ENCODE results near the gene COPZ1.

Gene COPZ1

DNA sequence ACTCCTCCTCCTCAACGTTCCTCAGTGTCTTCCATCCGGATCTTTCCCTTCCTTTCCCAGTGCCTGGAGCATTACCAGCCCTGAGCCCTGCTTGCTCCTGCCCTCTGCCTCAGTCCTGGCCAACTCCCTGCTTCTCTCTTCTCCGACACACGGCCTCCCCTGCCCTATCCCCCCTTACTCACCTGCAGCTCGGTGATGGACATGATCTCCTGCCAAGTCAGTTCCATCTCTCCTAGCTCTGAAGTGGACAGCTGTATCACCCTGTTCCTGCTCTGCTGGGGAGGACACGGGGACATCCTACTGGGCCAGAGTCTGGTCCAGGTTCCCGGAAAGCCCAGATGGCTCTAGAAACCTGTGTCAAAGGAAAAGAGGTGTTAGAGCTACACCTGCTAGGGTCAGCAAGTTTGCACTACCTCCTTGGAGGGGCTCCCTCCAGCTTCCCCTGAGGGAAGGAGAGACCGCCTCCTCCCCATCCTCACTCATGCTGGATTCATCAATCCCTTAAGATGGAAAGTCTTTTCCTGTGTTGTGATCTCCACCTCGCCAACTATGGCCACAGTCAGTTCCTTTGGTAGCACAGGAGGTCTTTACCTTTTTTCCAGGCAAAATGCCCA lies 29.9 kb upstream of the COPZ1 start:
- H3K4me3 ChIP-seq (ENCODE audit: low read length): no peak overlapping the region
- DNase-seq (ENCODE audit: low read depth): no peak
- TF ChIP-seq, protein P1, sequence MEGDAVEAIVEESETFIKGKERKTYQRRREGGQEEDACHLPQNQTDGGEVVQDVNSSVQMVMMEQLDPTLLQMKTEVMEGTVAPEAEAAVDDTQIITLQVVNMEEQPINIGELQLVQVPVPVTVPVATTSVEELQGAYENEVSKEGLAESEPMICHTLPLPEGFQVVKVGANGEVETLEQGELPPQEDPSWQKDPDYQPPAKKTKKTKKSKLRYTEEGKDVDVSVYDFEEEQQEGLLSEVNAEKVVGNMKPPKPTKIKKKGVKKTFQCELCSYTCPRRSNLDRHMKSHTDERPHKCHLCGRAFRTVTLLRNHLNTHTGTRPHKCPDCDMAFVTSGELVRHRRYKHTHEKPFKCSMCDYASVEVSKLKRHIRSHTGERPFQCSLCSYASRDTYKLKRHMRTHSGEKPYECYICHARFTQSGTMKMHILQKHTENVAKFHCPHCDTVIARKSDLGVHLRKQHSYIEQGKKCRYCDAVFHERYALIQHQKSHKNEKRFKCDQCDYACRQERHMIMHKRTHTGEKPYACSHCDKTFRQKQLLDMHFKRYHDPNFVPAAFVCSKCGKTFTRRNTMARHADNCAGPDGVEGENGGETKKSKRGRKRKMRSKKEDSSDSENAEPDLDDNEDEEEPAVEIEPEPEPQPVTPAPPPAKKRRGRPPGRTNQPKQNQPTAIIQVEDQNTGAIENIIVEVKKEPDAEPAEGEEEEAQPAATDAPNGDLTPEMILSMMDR (IDR thresholded peaks at IDR 0.05; ENCODE audit: insufficient read depth, low read depth, low read length, missing control alignments): no peak

DNA sequence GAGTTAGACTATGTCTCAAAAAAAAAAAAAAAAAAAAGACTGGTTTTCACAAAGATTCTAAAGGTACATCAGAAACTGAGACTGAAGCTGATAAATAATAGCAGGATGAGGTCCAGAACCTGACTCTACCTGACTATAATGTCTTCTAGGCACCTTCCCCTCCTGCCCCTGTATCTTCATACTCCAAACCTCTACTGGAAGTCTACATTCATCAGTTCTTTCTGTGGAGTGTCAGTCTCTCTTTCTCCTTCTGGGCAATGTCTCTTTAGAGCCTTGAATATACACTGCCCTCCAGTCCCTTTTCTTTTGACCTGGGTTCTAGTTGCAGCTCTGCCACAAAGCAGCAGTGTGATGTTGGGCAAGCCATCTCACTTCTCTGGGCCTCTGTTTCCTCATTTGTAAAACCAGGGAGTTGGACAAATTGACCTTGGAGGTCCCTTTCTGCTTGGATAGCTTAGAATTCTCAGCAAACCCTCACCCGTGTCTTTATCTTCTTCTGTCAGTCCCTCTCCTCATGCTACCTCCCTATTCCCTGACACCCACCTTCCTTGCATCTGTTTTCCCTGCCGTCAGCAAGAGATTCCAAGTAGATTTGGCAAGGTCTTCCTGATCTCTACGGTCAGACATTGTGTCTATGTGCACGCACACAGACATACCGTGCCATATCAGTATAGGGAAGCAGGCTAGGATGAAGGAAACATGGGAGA lies 28.4 kb upstream of the COPZ1 start:
- TF ChIP-seq, protein P1 (IDR thresholded peaks at IDR 0.05; ENCODE audit: insufficient read depth, low read depth, low read length, missing control alignments): no peak
- no peak overlapping the region for H3K4me3 ChIP-seq (ENCODE audit: low read length)
- DNase-seq (ENCODE audit: low read depth): no peak

DNA sequence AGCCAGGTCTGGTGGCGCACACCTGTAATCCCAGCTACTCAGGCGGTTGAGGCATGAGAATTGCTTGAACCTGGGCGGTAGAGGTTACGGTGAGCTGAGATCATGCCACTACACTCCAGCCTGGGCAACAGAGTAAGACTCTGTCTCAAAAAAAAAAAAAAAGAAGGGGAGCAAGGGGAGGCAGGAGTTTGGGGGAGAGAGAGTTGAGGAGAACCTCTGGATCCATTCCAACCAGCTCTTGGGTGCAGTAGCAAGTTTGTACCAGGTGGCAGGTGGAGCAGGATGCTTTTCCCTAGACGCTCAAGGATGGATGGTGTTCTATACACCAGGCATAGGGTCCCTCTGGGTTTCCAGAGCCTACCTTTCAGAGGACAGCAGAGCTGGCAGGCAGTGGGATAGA lies 26.0 kb upstream of the COPZ1 start:
- H3K4me3 ChIP-seq (ENCODE audit: low read length): no peak overlapping the region
- DNase-seq (ENCODE audit: low read depth): no peak
- TF ChIP-seq, protein P1 (IDR thresholded peaks at IDR 0.05; ENCODE audit: insufficient read depth, low read depth, low read length, missing control alignments): no peak

DNA sequence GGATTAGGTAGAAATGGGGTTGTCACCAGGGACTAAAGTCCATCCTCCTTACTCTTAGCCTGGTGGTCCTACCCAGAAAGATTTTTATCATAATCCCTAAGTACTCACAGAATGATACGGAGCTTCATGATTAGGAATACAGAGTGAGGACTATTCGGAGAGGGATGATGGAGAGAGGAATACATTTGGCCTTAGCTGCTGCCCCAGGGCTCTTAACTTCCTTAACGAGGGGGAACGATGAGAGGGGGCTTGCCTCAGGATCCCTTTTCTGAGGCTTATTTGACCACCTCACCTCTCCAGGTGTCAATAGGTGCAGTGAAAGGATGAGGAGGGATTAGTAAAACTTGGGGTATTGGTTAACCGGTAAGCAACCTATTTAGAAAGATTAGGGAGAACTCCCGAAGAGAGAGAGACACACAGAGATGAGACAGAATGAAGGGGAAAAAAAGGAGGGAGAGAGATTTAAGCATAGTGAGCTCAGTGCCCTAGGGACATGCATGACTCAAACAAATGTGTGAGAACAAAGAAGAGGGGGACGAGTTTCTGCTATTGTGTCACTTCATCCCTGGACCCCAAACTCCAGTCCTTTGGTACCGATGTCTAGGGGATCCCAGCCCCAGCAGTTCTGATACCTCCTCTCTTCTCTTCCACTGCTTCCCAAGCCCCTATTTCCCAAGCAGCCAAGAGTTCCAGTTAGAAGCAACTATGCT lies 25.3 kb upstream of the COPZ1 start:
- DNase-seq (ENCODE audit: low read depth): peak; percentile 72
- no peak overlapping the region for H3K4me3 ChIP-seq (ENCODE audit: low read length)
- TF ChIP-seq, protein P1 (IDR thresholded peaks at IDR 0.05; ENCODE audit: insufficient read depth, low read depth, low read length, missing control alignments): no peak

DNA sequence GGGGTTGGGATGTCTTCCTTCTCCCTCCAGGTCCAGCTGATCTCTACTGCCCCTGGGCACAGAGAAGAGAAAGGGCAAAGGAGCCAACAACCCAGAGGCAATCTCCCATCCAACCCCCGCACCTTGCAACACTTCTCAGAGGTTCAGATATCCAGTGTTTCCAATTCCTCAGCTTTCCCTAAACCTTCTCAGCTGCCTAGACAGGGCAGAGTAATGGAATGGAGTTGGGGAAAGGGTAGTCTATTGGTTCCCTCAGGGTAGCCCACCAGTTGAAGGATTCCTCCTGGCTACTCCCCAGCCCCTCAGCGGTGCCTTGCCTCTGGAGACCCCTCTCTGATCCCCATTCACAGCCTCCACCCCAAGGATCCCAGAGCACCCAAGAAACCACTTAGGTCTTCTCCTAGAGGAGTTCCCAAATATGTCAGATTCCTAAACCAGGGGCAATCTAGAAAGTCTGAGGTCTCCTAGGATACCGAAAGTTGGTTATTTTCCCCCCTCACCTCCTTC lies 24.7 kb upstream of the COPZ1 start:
- H3K4me3 ChIP-seq (ENCODE audit: low read length): no peak overlapping the region
- DNase-seq (ENCODE audit: low read depth): no peak
- TF ChIP-seq, protein P1 (IDR thresholded peaks at IDR 0.05; ENCODE audit: insufficient read depth, low read depth, low read length, missing control alignments): no peak

DNA sequence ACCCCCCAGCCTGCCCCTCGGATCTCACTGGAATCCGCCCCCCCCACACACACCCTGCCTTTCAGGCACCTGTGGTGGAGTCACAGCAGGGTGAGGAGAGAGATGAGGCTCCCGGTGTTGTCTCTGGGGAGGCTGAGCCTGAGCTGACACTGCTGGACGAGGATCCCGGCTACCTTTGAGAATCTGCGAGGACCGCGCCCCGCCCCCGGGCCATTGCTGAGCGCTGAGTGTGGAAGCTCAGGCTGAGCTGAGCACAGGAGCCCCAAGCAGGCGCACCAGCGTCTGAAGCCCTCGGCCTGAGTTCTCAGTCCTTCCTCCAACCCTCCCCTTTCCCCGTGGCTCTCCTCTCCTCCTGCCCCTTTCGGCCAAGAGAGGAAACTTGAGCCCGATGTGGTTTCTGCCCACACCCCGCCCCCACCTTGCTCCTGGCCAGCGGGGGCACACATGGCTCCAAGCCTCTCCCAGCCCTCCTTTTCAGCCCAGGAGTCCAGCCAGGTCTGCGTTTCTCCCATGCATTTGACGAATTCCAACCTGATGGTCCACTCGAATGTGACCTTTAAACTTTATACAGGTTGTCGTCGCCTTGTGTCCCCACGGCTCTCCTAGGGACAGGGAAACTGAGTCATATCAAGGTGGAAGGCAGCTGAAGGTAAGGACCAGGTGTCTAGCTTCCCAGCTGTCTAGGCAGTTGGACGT lies 24.1 kb upstream of the COPZ1 start, which contains the start of gene NFE2:
Gene NFE2 (minus strand): TSS at position 284 of the 696 bp plus-strand sequence. CDS start 5,767 bp downstream, outside the sequence.
- H3K4me3 ChIP-seq (ENCODE audit: low read length): no peak within 1 kb of the TSS
- TF ChIP-seq, protein P1 (IDR thresholded peaks at IDR 0.05; ENCODE audit: insufficient read depth, low read depth, low read length, missing control alignments): no peak
- DNase-seq (ENCODE audit: low read depth): peak; percentile 85
